T follicular helper cell (primary cell): ENCODE results near the gene FIGNL1.
A peak's percentile ranks its signal among the peaks of the same experiment; 100 is the strongest.
"Not testable (repeated sequence)": the region's sequence is repeated elsewhere in the genome, so short reads cannot be mapped to it uniquely, and the experiment has no call there.

ENCODE experiments used
- DNase-seq: peaks from one replicate; pipeline ENCODE4 v3.0.0-alpha.2; 2020; ENCODE audit warnings: low read depth

The FIGNL1 gene

GRCh38 chr7:50470250-50471163 is 20.4 kb upstream of the FIGNL1 start:
- no peak for DNase-seq

GRCh38 chr7:50469181-50469580 is 19.0 kb upstream of the FIGNL1 start:
- no peak for DNase-seq

GRCh38 chr7:50467817-50468610 is 17.9 kb upstream of the FIGNL1 start:
- peak; percentile 61 for DNase-seq

- DNase-seq, result no peak
Observed at GRCh38 chr7:50466815-50467585, 16.9 kb upstream of the FIGNL1 start.

- DNase-seq, result no peak
Observed at GRCh38 chr7:50463035-50463434, 12.9 kb upstream of the FIGNL1 start.

- DNase-seq, result no peak
Observed at GRCh38 chr7:50462361-50462760, 12.2 kb upstream of the FIGNL1 start.

- DNase-seq, result no peak
Observed at GRCh38 chr7:50461695-50462094, 11.5 kb upstream of the FIGNL1 start.

- DNase-seq, result not testable (repeated sequence)
Observed at GRCh38 chr7:50459183-50459582, 9.0 kb upstream of the FIGNL1 start.

GRCh38 chr7:50458651-50459050 is 8.5 kb upstream of the FIGNL1 start:
- not testable (repeated sequence) for DNase-seq

- no peak for DNase-seq
Observed at GRCh38 chr7:50456371-50457123, 6.4 kb upstream of the FIGNL1 start.

- no peak for DNase-seq
Observed at GRCh38 chr7:50455658-50456057, 5.5 kb upstream of the FIGNL1 start.

- no peak for DNase-seq
Observed at GRCh38 chr7:50454968-50455367, 4.8 kb upstream of the FIGNL1 start.

GRCh38 chr7:50450590-50451032 is 461 bp upstream of the FIGNL1 start:
- DNase-seq, result peak; percentile 0

GRCh38 chr7:50449501-50449880 is 659 bp downstream of the FIGNL1 start:
- DNase-seq, result no peak

- no peak for DNase-seq
Observed at GRCh38 chr7:50448823-50449222, 1.3 kb downstream of the FIGNL1 start.

- no peak for DNase-seq
Observed at GRCh38 chr7:50446542-50446960, 3.6 kb downstream of the FIGNL1 start.

- no peak for DNase-seq
Observed at GRCh38 chr7:50436133-50436806, 13.9 kb downstream of the FIGNL1 start.

- DNase-seq, result no peak
Observed at GRCh38 chr7:50431722-50432305, 18.3 kb downstream of the FIGNL1 start.

GRCh38 chr7:50431316-50431715 is 18.8 kb downstream of the FIGNL1 start:
- DNase-seq, result no peak

- no peak for DNase-seq
Observed at GRCh38 chr7:50428911-50429310, 21.2 kb downstream of the FIGNL1 start.
